22Rv1 (cell line): ENCODE data around the gene FILIP1L.

Experiments
- ZFX ChIP-seq: fragments of 450-650 bp; IDR thresholded peaks from 2 replicates; pipeline ENCODE4 v1.6.1; 2017; ENCODE audit warnings: antibody characterized with exemption, borderline replicate concordance
- TF ChIP-seq, protein P1 (sequence below): fragments of 450-650 bp; IDR thresholded peaks from 2 replicates; pipeline ENCODE4 v1.5.1; 2017; ENCODE audit warnings: mild to moderate bottlenecking

DNA sequence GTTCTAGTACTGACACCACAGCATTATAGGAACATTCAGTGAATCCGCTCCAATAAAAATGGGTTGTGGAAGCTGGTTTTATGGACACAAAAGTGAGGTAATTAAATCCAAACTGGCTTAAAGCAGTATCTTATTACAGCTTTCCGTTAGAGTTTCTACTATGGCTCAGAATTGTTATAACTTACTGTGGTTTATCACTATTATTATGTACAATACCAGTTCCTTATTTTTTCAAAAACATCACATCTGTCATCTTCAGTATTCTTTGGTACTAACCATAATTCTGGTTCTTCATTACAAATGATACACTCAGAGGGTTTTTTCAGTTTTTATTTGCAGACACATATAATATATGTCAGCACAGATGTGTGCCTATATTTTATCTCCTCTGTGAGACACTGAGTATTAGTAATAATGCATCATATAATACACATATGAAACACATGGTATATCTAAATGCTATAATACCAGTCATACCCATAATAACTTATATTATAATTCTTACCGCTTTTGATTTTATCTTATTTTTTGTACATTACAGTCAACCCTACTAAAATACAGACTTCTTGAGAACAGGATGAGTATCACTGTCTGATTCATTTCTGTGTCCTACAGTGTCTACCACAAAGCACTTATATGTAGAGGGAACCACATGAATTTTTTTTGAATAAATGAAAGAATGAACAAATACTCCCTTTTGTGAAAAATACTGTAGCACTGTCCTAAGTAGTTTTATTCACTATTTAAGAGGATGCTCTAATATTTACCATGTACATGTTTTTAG is 257.7 kb downstream of the FILIP1L start:
- TF ChIP-seq, protein P1, sequence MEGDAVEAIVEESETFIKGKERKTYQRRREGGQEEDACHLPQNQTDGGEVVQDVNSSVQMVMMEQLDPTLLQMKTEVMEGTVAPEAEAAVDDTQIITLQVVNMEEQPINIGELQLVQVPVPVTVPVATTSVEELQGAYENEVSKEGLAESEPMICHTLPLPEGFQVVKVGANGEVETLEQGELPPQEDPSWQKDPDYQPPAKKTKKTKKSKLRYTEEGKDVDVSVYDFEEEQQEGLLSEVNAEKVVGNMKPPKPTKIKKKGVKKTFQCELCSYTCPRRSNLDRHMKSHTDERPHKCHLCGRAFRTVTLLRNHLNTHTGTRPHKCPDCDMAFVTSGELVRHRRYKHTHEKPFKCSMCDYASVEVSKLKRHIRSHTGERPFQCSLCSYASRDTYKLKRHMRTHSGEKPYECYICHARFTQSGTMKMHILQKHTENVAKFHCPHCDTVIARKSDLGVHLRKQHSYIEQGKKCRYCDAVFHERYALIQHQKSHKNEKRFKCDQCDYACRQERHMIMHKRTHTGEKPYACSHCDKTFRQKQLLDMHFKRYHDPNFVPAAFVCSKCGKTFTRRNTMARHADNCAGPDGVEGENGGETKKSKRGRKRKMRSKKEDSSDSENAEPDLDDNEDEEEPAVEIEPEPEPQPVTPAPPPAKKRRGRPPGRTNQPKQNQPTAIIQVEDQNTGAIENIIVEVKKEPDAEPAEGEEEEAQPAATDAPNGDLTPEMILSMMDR: no peak
- no peak for TF ChIP-seq ZFX
